Measurements from ENCODE around the gene CAMK2D.

The CAMK2D gene

GRCh38 chr4:113604955-113605354 lies 156.6 kb downstream of the CAMK2D start:
- DNase-seq (ENCODE audit: low spot score), result no peak

GRCh38 chr4:113603911-113604310 lies 157.6 kb downstream of the CAMK2D start:
- DNase-seq (ENCODE audit: low spot score), result no peak

- DNase-seq (ENCODE audit: low spot score), result no peak
Measured at GRCh38 chr4:113602646-113603228, 158.8 kb downstream of the CAMK2D start.

- DNase-seq (ENCODE audit: low spot score), result no peak
Measured at GRCh38 chr4:113601636-113602035, 159.9 kb downstream of the CAMK2D start.

- DNase-seq (ENCODE audit: low spot score), result no peak
Measured at GRCh38 chr4:113596396-113596795, 165.1 kb downstream of the CAMK2D start.

GRCh38 chr4:113594231-113594556 lies 167.3 kb downstream of the CAMK2D start:
- DNase-seq (ENCODE audit: low spot score), result no peak

GRCh38 chr4:113593400-113594230 lies 167.9 kb downstream of the CAMK2D start:
- no peak for DNase-seq (ENCODE audit: low spot score)

- no peak for DNase-seq (ENCODE audit: low spot score)
Measured at GRCh38 chr4:113591982-113592381, 169.6 kb downstream of the CAMK2D start.

GRCh38 chr4:113588895-113589668 lies 172.5 kb downstream of the CAMK2D start:
- no peak for DNase-seq (ENCODE audit: low spot score)

- DNase-seq (ENCODE audit: low spot score), result no peak
Measured at GRCh38 chr4:113587640-113588275, 173.8 kb downstream of the CAMK2D start.

- no peak for DNase-seq (ENCODE audit: low spot score)
Measured at GRCh38 chr4:113587156-113587555, 174.4 kb downstream of the CAMK2D start.

- no peak for DNase-seq (ENCODE audit: low spot score)
Measured at GRCh38 chr4:113586072-113586471, 175.5 kb downstream of the CAMK2D start.

GRCh38 chr4:113584407-113585150 lies 177.0 kb downstream of the CAMK2D start:
- no peak for DNase-seq (ENCODE audit: low spot score)

GRCh38 chr4:113582737-113583136 lies 178.8 kb downstream of the CAMK2D start:
- no peak for DNase-seq (ENCODE audit: low spot score)

- no peak for DNase-seq (ENCODE audit: low spot score)
Measured at GRCh38 chr4:113579360-113579759, 182.2 kb downstream of the CAMK2D start.

- DNase-seq (ENCODE audit: low spot score), result no peak
Measured at GRCh38 chr4:113576947-113577678, 184.4 kb downstream of the CAMK2D start.

- no peak for DNase-seq (ENCODE audit: low spot score)
Measured at GRCh38 chr4:113575401-113575800, 186.1 kb downstream of the CAMK2D start.

- DNase-seq (ENCODE audit: low spot score), result no peak
Measured at GRCh38 chr4:113574636-113575103, 186.9 kb downstream of the CAMK2D start.

- no peak for DNase-seq (ENCODE audit: low spot score)
Measured at GRCh38 chr4:113572620-113573019, 188.9 kb downstream of the CAMK2D start.

- no peak for DNase-seq (ENCODE audit: low spot score)
Measured at GRCh38 chr4:113566015-113566795, 195.3 kb downstream of the CAMK2D start.

Data from ecto neural progenitor cell (in vitro differentiated cells).